ENCODE data around the gene ATRNL1.

DNA sequence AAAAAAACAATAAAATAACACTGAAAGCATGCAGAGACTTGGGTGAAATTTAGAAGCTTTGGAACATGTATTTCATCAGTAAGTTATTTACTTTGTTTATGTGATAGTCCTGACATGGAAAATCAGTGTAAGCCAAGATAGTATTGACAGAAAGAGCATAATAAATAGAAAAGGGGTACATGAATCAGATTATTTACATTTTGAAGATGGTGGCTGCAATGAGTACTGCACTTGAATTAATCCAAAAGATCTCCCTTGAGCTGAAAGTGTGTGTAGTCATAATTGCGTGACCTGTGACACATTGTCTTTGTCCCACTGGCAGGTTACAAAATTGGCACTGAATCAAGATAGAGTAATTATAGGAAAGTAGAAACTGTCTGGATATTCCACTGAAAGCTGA is 617.0 kb downstream of the ATRNL1 start:
- TF ChIP-seq, protein P1, sequence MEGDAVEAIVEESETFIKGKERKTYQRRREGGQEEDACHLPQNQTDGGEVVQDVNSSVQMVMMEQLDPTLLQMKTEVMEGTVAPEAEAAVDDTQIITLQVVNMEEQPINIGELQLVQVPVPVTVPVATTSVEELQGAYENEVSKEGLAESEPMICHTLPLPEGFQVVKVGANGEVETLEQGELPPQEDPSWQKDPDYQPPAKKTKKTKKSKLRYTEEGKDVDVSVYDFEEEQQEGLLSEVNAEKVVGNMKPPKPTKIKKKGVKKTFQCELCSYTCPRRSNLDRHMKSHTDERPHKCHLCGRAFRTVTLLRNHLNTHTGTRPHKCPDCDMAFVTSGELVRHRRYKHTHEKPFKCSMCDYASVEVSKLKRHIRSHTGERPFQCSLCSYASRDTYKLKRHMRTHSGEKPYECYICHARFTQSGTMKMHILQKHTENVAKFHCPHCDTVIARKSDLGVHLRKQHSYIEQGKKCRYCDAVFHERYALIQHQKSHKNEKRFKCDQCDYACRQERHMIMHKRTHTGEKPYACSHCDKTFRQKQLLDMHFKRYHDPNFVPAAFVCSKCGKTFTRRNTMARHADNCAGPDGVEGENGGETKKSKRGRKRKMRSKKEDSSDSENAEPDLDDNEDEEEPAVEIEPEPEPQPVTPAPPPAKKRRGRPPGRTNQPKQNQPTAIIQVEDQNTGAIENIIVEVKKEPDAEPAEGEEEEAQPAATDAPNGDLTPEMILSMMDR (IDR thresholded peaks at IDR 0.05): no peak
- TF ChIP-seq POLR2A (IDR thresholded peaks at IDR 0.05): no peak
